Activated CD8-positive, alpha-beta memory T cell treated with anti-CD3 and anti-CD28 coated beads, Interleukin-2, amount 50 U/mL, for 1 hour (primary cell): Measurements from ENCODE around the gene HACD2.

Experiments
- DNase-seq: peaks from one replicate; pipeline ENCODE4 v3.0.0-alpha.2; 2020; ENCODE audit errors: extremely low read depth

HACD2 gene

DNA sequence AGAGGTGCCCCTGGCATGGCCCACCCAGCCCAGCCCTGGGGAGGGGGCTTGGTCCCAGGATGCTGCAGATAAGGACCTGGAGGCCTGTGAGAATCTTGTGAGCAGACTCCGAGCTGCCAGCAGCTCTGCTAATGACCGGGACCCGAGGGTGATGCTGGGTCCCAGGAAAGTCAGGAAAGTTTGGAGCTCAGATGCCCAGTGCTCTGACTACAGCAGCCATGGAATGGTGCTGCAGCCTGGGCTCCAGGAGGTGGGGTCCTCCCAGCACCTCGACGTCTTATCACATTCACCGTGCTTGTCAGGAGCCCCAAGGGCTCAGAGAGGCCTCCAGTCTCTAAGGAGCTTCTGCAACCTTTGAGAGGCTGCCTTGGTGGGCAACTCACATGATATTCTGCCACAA lies 101.7 kb downstream of the HACD2 start:
- no peak for DNase-seq

DNA sequence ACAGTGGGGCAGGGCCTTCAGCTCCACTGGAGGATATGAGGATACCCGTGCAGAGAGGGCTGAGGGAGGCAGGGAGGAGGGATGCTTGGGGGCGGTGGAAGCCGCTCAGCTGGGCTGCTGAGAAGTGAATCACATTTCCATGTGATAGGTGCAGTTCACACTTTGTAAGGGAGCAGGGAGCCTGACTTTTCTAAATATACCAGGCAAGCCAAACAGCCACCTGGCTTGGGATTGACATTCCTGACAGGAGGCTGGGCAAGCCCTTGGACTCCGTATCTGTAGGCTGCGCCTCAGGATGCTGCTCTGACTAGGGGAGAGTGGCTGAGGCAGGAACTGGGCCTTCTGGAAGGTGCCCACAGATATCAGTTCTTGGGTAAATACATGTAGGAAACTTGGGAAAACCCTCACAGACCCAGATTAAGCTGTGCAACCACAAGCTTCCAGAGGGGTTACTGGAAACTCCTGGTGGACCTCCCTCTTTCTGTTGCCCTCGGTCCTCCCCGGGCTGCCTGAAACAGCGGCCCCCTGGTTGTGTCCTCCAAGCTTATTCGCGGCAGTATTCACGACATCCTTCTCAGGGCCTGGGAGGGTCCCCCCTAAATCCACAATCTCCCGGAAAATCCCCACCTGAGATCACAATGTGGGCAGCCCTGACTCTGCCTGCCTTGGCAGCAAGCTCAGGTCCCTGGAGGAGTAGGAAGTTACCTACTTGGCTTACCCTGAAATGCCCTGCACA lies 103.0 kb downstream of the HACD2 start:
- no peak for DNase-seq

DNA sequence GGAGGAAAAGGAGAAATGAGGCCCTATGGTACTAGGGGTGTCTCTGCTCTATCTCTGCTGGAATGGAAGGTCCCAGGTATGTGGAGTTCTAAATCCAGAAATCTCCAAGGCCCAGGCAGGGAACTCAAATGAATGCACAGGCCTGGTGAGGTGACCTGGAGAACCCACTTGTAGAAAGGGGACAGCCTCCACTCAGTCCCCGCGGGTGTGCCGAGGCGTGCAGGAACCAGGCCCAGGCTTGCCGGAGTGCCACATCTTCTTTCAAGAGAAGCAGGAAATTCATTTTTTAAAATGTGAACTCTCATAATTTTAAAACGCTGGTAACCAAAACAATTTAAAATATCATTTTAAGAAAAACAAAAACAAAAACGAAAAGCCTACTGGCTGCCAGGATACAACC lies 103.8 kb downstream of the HACD2 start:
- DNase-seq: no peak

DNA sequence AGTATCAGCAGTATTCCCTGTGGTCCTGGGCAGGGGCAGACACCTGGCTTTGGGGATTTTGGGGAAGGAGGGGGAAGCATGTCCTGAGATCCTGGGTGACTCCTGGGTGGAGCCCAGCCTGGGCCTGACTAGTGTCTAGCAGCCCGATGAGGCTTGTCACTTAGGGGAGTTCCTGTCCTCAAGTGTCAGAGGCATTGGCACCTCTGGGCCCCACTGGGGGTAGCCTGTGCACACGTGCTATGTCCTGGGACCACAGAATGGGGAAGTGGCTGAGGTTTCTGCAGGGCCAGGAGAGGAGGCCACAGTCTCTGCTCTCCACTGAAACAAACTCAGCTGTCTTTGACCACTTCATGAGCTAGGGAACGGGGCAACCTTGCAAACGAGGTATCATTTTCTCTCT lies 104.4 kb downstream of the HACD2 start:
- no peak for DNase-seq

DNA sequence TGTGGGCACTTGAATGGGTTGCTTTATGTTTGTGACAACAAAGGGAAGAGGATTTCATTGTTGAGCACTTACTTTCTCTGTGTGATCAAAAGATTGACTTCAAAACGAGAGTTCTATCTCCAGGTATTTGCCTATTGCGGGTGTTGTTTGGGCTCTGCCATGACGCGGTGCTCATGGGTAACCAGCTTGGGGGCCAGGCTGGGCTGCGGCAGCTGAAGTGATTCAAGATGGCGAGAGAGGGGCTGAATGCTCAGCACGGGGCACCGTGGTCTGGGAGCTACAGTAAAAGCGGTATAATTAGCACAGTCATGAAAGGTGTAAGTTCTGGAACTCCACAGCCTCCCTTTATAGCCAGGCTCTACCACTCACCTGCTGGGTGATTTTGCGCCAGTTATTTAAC lies 105.0 kb downstream of the HACD2 start:
- no peak for DNase-seq

DNA sequence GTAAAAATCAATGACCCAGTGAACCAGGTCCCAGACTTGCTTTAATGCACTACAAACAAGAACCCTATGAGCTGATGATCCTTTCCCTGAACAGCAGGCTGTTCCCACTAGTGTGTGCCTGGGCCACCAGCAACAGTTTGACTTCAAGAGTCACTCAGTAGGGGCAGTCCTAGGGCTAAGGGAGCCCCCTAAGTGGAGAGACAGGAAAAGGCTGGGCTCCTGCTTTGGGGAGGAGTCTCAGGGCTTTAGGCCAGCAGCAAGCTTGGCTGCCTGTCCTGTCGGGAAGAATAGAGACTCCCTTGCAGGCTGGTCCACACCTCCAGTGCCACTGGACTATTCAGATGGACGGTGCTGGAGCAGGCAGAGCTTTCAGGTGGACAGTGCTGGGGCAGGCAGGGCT lies 106.5 kb downstream of the HACD2 start:
- DNase-seq: no peak

DNA sequence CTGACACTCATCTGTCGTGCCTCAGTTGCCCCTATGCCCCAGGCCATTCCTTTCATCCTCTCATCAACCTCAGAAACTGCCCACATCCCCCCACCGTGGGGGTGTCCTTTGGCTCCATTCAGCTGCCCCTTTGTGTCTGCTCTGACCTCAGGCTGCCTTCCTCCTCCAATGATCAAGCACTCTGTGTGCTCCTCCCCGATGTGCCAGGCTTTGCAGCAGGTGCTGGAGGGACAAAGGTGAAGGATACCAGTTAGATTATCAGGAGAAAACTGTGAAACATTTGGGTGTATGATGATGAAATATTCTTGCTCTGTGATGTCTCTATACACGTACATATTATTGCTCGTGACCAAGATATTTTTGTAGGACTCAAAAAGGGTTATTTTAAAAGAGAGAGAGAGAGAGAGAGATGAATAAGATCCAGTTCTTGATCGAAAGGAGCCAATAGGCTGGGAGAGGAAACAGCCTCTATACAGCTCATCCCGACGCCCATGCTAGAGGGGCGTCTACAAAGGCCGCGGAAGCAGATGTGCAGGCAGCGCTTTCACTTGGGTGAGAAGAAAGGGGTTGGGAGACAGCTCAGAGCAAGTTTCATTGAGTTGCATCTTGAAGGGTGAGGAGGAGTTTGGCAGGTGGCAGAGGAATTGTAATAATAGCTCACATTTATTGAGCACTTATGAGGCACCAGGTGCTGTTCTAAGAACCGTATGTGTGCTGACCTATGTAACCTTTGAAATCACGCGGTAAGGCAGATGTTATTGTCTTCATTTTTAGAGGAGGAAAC lies 107.7 kb downstream of the HACD2 start:
- DNase-seq: no peak

DNA sequence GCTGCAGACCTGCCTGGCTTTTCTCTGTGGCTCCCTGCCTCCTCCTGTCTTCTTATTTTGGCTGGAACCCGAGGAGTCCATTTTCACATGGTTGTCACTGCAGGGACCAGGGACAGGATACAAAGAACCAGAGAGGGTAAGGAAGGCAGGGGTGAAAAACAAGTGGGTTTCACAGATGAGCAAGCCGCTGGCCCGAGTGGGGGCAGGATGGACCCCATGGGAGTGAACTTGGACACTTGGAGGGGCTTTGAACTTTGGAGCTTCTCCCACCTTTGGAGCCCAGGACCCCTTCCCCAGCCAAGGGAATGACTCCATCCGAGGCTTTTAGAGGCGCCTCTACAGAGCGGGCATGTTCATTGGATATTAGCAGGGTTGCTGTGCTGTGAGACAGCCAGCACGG lies 109.1 kb downstream of the HACD2 start:
- no peak for DNase-seq

DNA sequence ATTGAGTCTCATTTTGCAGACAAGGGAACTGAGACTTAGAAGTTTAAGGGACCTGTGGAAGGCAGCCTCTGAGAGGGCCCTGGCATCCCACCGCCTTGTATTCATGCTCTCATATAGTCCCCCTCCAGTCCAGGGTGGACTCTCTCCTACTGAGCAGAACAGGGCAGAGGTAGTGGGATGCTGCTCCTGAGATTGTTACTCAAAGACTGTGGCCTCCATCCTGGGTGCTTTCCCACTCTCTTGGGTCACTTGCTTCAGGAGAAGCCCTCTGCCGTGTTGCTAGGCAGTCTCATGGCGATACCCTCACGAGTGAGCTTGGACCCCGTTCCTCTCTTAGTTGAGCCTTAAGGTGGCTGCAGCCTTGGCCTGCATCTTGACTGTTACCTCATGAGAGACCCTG lies 113.7 kb downstream of the HACD2 start:
- no peak for DNase-seq

DNA sequence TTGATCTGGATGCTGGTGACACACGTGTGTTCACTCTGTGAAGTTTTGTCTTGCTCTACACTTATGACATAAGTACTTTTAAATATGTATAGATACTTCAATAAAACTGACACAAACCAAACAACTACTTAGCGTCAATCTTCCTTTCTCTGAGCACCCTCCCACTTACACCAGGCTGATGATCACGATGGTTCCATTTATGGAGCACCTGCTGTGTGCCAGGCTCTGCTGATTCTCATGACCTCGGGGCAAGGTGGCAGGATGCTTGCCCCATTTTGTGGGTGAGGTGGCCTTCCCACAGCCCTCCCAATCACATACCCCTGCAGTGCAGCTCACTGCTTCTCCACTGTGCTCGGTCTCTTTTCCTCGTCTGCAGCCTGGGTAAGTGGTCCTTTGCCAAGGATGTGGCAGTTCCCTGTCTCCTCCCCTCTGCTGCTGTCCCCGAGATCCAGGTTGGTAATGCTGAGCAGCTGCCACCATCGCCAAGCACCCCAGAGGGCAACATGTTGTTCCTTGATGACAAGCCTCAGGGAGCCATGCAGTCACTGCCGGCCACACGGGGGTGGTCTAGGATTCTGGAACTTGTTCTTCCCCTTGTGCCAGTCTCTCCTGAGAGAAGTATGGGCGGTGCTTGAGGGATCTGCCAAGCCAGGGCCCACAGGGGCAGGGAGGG lies 115.4 kb downstream of the HACD2 start:
- no peak for DNase-seq

DNA sequence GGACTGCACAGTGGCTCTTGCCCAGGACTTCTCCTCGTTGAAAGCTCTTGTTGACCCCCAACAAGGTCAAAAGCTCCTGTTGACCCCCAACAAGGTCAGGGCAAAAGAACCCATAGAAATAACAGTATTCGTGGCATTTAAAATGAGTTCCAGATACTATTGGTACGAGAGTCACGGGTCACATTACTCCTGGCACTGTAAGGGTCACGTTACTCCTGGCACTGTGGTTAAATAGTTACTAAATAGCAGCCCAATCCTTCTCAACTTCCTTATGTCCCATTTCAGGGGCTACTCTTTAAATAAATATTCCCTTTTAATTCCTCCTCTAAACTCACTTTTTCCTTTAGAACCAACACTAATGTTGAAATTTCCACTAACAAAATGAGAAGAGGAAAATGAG lies 117.8 kb downstream of the HACD2 start:
- DNase-seq: no peak

DNA sequence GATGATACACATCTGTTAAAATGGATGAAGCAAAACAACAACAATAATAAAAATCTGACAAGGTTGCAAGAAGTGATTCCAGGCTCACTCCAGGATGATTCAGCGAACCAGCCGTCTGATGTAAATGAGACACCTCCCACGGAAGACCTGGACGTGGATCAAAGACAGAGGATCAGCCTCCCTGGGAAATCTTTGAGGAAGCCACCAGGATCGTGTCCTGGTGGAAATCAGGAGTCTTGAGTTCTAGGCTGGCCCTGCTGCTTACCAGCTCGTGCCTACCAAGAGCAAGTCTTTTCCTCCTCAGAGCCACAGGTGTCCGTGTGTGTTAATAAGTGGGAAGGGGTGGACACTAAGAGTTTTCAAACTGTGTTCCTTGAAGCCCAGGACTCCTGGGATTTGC lies 120.6 kb downstream of the HACD2 start:
- DNase-seq: no peak

DNA sequence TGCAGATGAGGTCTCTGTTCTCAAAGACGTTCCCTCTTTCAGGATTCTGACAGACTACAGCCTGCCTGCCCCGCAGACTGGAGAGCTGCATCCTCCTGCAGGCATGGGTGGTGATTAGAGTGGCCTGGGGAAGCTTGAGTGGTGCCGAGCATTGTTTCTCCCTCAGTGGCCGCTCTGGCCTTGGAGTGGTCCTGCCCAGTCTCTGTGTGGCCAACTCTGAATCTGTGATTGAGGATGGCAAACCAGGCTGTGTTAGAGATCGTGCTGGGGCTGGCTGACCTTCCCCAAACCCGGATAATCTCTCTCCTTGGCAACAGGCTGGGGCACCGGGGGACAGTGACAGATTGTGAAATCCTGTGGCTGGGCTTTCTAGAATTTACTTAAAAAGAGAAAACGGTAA lies 125.0 kb downstream of the HACD2 start:
- DNase-seq: no peak

DNA sequence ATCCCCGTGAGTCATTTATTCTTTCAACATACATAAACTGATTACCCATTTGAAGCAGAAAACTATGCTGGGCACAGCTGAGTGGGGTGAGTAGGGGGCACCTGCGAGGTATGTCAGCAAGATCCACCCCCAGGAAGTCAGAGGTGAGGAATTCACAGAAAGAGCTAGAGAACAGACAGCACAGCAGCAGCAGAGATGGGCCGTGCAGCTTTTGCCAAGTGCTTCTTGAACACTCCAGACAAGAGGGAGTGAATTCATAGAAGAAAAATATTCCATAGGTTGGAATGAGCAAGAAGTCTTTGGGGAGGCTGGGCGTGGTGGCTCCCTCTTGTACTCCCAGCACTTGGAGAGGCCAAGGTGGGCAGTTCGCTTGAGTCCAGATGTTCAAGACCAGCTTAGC lies 126.6 kb downstream of the HACD2 start:
- DNase-seq: no peak

DNA sequence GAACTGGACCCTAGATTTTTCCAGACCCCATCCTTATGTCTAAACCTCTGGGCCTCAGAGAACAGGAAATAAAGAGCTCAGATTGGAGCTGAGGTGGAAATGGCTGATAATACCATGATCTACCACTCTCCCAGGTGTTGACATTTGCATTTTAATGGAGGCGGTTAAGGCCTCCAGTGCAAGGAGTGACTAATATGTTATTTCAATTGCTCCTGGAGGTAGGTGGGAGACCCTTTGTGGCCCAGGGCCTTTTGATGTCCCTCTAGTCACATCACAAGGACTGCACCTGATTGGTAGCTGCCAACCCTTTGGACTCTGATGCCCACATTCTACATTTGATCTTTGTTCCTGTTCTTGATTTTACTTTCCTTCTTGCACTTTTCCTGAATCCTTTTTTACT lies 127.0 kb downstream of the HACD2 start:
- no peak for DNase-seq

DNA sequence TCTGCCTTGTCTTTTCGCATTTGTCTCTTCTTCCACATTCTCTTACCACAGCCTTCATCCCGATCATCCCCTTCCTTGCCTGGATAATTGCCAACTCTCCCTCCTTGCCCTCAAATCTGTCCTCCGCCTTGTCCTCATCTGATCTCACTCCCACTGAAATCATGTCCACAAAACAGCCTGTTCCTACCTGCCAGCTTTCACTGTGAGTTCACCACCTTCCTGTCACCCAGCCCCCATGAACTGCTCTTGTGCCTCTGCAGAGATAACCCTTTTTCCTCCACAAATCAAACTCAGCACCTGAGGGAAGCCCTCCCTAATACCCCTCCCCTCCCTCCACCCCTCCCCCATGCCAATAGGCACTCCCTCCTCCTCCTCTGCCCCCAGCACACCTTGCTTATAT lies 131.2 kb downstream of the HACD2 start:
- DNase-seq: no peak

DNA sequence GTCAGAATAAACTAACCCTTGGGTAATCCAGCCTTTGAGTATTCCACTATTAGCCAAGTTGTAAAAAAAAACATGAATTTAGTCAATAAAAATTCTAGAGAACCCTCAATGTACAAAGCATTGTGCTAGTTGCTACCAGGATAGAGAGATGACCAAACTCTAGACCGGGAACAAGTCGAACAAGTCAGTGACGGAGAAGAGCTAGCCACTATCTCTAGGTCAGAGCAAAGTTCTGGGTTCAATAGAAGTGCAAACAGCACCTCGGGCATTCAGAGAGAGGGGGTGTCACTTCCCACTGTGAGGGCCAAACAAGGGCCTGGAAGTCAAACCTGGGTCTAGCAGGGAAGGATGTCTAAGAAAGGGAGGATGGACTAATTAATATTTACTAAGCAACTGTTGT lies 133.7 kb downstream of the HACD2 start:
- no peak for DNase-seq

DNA sequence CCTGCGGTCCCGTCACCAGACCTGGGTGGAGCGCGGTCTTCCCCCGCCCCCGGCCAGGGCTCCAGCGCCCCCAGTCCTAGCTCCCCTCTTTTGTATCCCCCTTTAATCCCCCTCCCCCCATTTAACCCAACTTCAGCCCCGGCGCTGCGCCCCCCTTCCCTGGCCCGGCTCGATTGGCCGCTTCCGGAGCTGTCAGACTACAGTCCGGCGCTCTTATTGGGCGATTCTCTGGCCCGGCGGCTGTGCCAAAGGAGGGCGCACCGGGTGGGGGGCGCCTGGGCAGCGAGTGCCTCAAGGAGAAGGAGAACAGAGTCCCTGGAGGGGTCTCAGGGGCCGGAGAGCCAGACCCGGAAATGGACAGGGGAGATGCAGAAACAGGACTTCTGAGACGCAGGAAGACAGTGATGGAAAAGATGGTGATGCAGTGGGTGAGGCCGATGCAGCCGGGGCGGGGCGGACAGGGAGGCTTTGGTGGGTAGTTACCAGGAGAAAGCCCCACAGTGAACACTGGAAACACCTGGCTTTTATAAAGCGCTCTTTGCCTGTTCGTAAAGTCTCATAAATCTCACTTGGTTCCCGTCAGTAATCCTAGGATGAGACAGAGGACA lies 134.8 kb downstream of the HACD2 start:
- no peak for DNase-seq

DNA sequence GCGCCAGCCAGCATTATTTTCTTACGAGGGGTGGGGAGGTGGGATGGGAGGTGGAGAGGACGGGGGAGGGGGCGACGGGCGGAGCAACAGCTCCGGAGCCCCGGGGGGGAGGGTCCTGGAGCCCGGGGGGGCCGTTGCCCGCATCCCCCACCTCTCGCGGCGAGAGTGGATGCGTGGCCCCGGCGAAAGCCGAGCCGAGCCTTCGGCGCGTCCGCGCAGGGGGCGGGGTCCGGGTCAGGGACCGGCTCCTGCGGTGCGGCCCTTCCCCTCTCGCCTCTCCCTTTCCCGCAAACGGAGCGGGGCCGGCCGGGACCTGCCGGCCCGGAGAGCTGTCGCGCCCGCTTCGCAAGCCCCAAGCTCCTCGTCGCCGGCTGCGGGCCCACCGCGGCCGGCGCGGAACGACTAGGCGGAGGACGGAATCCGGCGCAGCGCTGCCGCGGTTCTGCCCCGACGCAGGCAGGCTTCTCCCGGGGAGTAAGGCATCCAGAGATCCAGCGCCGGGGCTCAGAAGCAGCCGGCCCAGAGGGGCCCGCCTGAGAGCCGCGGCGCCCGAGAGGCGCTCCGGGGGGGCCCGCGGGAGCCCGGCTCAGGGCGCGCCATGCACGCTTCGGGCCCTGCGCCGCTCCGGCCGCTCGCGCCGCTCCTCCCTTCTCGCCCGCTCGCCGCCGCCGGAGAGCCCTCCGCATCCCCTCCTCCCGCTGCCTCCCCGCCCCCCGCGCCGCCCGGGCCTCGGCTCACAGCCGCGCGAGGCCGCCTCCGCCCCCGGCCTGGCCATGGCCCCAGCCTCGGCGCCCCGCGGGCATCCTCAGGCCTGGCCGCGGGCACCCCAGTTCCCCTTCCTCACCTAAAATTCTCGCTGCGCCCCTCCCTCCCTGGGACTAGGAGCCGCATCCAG lies 135.5 kb downstream of the HACD2 start:
- no peak for DNase-seq

DNA sequence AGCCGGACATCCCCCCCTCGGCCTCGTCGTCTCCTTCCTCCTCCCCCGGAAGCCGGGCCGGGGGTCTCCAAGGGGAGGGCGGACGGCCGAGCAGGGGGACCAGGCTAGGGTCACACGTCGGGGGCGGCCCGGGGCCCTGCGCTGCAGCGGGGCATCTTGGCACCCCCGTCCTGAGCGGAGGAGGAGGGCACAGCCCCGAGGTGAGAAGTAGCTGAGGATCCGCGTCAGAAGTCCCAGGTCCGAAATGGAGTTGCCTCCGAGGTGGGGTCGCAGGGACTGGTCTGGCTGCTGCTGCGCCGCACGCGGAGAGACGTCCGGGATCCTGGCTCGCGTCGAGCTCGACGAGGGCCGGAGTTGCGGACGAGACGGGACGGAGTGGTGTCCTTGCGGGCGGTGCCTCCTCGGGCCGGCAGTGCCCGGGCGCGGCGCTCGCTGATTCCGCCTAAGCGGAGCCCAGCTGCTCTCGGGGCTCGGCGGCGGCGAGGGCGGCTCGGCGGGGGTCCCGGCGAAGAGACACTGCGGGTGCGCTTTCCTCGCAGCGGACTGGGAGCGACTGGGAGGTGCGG lies 136.2 kb downstream of the HACD2 start, which contains the start of gene ADCY5:
Gene ADCY5 (minus strand): TSS at position 555 of the 566 bp plus-strand sequence. CDS start 545 bp downstream, at position 10.
- no peak for DNase-seq
